ENCODE data around the gene WDR46. TPM values are rescaled to one million over a fixed set of nuclear protein-coding genes. Genes with fewer than 3 reads are reported as not detected.

WDR46 gene
- total and polyA plus RNA-seq, 2 of the 13 experiments (the other 11 are each of a cell fraction or from before 2014, with no cell fraction given), result 47.4 to 105 TPM

DNA sequence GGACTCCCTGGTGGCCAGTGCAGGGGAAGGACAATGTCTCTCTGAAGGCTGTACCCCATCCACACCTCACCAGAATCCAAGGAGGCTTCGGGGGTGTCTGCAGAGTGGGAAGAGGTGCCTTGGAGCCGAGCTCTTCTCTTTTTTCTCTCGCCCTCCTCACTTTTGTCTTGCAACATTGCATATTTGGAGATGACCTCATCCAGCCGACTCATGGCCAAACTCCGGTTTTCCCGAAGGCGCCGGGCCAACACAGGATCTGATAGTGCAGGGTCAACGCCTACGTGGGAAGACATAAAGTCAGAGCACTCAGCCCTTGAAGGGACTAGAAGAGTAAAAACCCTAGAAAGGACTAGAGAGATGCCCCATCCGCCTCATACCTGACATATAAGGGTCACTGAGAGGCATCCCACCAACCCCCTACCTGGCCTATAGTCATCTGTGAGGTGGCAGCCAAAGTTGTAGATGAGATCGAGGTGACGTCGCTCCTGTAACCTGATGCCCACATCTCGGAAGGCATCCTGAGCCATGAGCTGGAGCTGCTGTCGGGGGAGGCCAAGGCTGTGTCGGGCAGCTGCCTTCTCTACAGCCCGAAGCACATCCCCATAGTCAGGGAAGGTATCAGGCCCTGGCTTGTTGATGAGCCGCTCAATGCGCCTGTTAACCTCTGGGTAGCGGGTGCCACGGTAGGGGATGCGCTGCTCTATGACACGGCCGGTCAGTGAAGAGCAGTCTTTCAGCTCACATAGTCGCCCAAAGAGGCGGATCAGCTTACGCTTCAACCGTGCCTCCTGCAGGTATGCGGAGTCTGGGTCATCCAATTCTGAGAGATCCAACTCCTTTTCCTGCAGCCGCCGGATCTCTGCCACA, 31.5 kb upstream of the WDR46 start:
- CTCF ChIA-PET (ENCODE audit: low intra/inter-chr PET ratio, low total read pairs), result no interaction called here
- ATAC-seq, result no peak

DNA sequence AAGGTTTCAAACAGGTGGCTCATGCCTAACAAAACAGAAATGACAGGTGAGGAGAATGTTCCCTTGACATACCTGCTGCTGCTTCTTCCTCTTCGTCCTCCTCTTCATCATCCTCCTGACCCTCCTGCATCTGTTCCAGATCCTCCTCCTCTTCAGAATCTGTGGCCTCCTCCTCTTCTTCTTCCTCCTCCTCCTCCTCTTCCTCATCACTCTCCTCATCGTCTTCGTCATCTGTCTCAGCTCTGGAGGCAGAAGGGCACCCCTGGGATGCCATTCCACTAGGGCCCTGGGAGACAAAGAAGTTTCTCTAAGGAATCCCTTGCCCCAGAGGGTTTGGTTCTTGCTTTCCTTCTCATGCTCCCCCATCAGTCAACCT, 30.9 kb upstream of the WDR46 start:
- no peaks in the 10 kb centered on the region; a peak in 2 of 5 replicates for H3K27me3 ChIP-seq (ENCODE audit: control insufficient read depth in 1 of 2, insufficient read depth in 2 of 2, low read length in 2 of 2)
- no peak overlapping the region for H3K4me3 ChIP-seq (replicated peaks in 1 of 3; ENCODE audit: insufficient read depth in 1 of 3, low read depth in 2 of 3, low read length in 3 of 3)
- H4K20me1 ChIP-seq (ENCODE audit: insufficient read depth, low read length), result peaks cover 3% of the 10 kb centered on the region; the same call in 1 of the 2 replicates
- in situ Hi-C loops (cut with HindIII; ENCODE audit: extremely low pct_ligation_motif_present, low pct_unique_long_range_greater_than_20kb) (no loop called here), intact Hi-C loops (cut with micrococcal nuclease; ENCODE audit: unreplicated experiment) (no loop called here)
- no peak for ATAC-seq
- H3K79me2 ChIP-seq (ENCODE audit: insufficient read depth, low read length), result peaks cover 22% of the 10 kb centered on the region
- CTCF ChIA-PET (ENCODE audit: low intra/inter-chr PET ratio, low total read pairs), result no interaction called here
- peaks cover 5 to 31% of the 10 kb centered on the region in 2 experiments for H3K36me3 ChIP-seq (replicated peaks in 1 of 2; ENCODE audit: control insufficient read depth in 1 of 2, insufficient read depth in 2 of 2, low read length in 2 of 2)
- WGBS (ENCODE audit: low lambda C conversion rate), result 95% methylated on average over 3 of the region's 3 CpGs
- H3K27ac ChIP-seq (ENCODE audit: extremely low read length, insufficient read depth, low read length), result no peak overlapping the region
- no peaks in the 10 kb centered on the region for H3K9me3 ChIP-seq (ENCODE audit: low read length)
- no peak for FAIRE-seq
- peaks cover 58% of the 10 kb centered on the region for H3K4me1 ChIP-seq (ENCODE audit: insufficient read depth, low read length)
- POLR2A ChIA-PET, result interaction anchor here (0.9 to 3.9 kb wide), 2 partner anchors 19 to 120 kb away, joined by 3 to 57 read pairs; partner anchors contain the start of gene RGL2
- no peak overlapping the region for H2AFZ ChIP-seq (ENCODE audit: low read length)
- no peak overlapping the region for H3K9ac ChIP-seq (ENCODE audit: insufficient read depth, low read depth, low read length)
- no peak for DNase-seq (ENCODE audit: low spot score)
- no peak overlapping the region for H3K4me2 ChIP-seq (ENCODE audit: low read depth, low read length)
- no peak for TF ChIP-seq ZNF678 (CRISPR knock-in tag; IDR thresholded peaks at IDR 0.05)
- TF ChIP-seq LRRFIP1 (CRISPR knock-in tag; conservative IDR thresholded peaks at IDR 0.05), result no peak
- no TSS peak for BruUV-seq (replicated peaks)

More for the DNA sequence above, 31.5 kb upstream of the WDR46 start:
- POLR2A ChIA-PET, result interaction anchor here (0.9 to 3.9 kb wide), 2 partner anchors 20 to 121 kb away, joined by 3 to 57 read pairs; partner anchors contain the start of gene RGL2
- Histone ChIP-seq H3K4me3 (replicated peaks in 1 of 3; ENCODE audit: insufficient read depth in 1 of 3, low read depth in 2 of 3, low read length in 3 of 3) (no peak overlapping the region), H3K36me3 (replicated peaks in 1 of 2; ENCODE audit: control insufficient read depth in 1 of 2, insufficient read depth in 2 of 2, low read length in 2 of 2) (peaks cover 5 to 31% of the 10 kb centered on the region in 2 experiments), H3K9me3 (ENCODE audit: low read length) (no peaks in the 10 kb centered on the region), H3K27me3 (ENCODE audit: control insufficient read depth in 1 of 2, insufficient read depth in 2 of 2, low read length in 2 of 2) (no peaks in the 10 kb centered on the region; a peak in 2 of 5 replicates), H3K27ac (ENCODE audit: extremely low read length, insufficient read depth, low read length) (no peak overlapping the region), H3K4me1 (ENCODE audit: insufficient read depth, low read length) (peaks cover 57% of the 10 kb centered on the region), H3K4me2 (ENCODE audit: low read depth, low read length) (peak overlapping the region; percentile 93; the same call in 1 of the 2 replicates), H3K9ac (ENCODE audit: insufficient read depth, low read depth, low read length) (no peak overlapping the region), H4K20me1 (ENCODE audit: insufficient read depth, low read length) (peaks cover 3% of the 10 kb centered on the region; the same call in 1 of the 2 replicates), H3K79me2 (ENCODE audit: insufficient read depth, low read length) (peaks cover 22% of the 10 kb centered on the region), H2AFZ (ENCODE audit: low read length) (no peak overlapping the region)
- WGBS (ENCODE audit: low lambda C conversion rate), result 95% methylated on average over 29 of the region's 32 CpGs
- no TSS peak for BruUV-seq (replicated peaks)
- intact Hi-C loops (cut with micrococcal nuclease; ENCODE audit: unreplicated experiment), result no loop called here
- TF ChIP-seq SIX4 (CRISPR knock-in tag; IDR thresholded peaks at IDR 0.05), result no peak
- peak; percentile 65 for TF ChIP-seq ATF7 (IDR thresholded peaks at IDR 0.05)
- TF ChIP-seq ATF7 (CRISPR knock-in tag; IDR thresholded peaks at IDR 0.05), result no peak
- FAIRE-seq (no peak), DNase-seq (ENCODE audit: low spot score) (no peak)
- in situ Hi-C loops (cut with HindIII; ENCODE audit: extremely low pct_ligation_motif_present, low pct_unique_long_range_greater_than_20kb), result no loop called here
